K562 treated with DMSO at 1 percent for 12 hours (cell line): ENCODE results near the gene UEVLD. TPM values are rescaled to one million over a fixed set of nuclear protein-coding genes. Genes with fewer than 3 reads are reported as not detected.

Experiments used
- total RNA-seq: library from RNA; unstranded; fragments of 300-600 nt; gene quantifications from 2 replicates; pipeline ENCODE4 v1.2.3, GENCODE V29; 2022; ENCODE audit not compliant: insufficient read depth

The UEVLD gene
- 2.6 and 7.8 TPM in 2 replicates for total RNA-seq

GRCh38 chr11:18588297-18589252, at the start of gene UEVLD:
TSS of gene UEVLD (minus strand) at chr11:18588734. CDS start at chr11:18588654, 80 bp downstream.

GRCh38 chr11:18634140-18635032, 45.9 kb upstream of the UEVLD start, which contains the start of gene SPTY2D1:
TSS of gene SPTY2D1 (minus strand) at chr11:18634342. CDS start at chr11:18634257, 85 bp downstream.

GRCh38 chr11:18599739-18600230, 11.3 kb upstream of the UEVLD start, which contains the start of gene MISFA:
TSS of gene MISFA (plus strand) at chr11:18599789. CDS start at chr11:18599929, 140 bp downstream.

GRCh38 chr11:18526521-18527296, 61.8 kb downstream of the UEVLD start, which contains the start of gene TSG101:
TSS of gene TSG101 (minus strand) at chr11:18526942. CDS start at chr11:18526816, 126 bp downstream.

Other genes starting within 250 kb of the UEVLD start
- gene LDHA, start 194.2 kb downstream of the UEVLD start, total RNA-seq: 176 and 223 TPM in 2 replicates
- not detected in 2 replicates for gene LDHC, start 176.4 kb downstream of the UEVLD start, total RNA-seq
- gene LDHAL6A, start 132.9 kb downstream of the UEVLD start, total RNA-seq: 0.25 TPM in 1 of 2 replicates, not detected in the other
- gene TSG101, start 61.8 kb downstream of the UEVLD start, total RNA-seq: 61.1 and 81.2 TPM in 2 replicates
- gene MISFA, start 11.1 kb upstream of the UEVLD start, total RNA-seq: not detected in 2 replicates
- gene SPTY2D1, start 45.6 kb upstream of the UEVLD start, total RNA-seq: 4.1 and 15.0 TPM in 2 replicates
- 0.64 and 3.0 TPM in 2 replicates for gene TMEM86A, start 110.0 kb upstream of the UEVLD start, total RNA-seq
- not detected in 2 replicates for gene IGSF22, start 137.5 kb upstream of the UEVLD start, total RNA-seq
- not detected in 2 replicates for gene PTPN5, start 203.1 kb upstream of the UEVLD start, total RNA-seq